Measurements from ENCODE around the gene C22orf39. TPM values are rescaled to one million over a fixed set of nuclear protein-coding genes. Genes with fewer than 3 reads are reported as not detected.

C22orf39 gene
- total RNA-seq, 4 donors from 2014 or later: 26.6 to 50.7 (median 39.4) TPM

GRCh38 chr22:19455033-19455432, 7.5 kb upstream of the C22orf39 start:
- in situ Hi-C loops (cut with MboI; ENCODE audit: low pct_ligation_motif_present in 1 of 4, low pct_unique_long_range_greater_than_20kb in 1 of 4, low sequenced_read_pairs in 3 of 4): no loop called here
- WGBS, 2 donors (ENCODE audit: low coverage in 1 of 2): 94% methylated on average over 2 of the region's 2 CpGs; no CpG with 5 or more reads in 1 of the 2 donors
- H3K27me3 ChIP-seq: no peaks in the 10 kb centered on the region
- DNase-seq: no peak
- peaks cover 0 to 43% (median 13%) of the 10 kb centered on the region in 4 donors for H3K36me3 ChIP-seq
- no peak for TF ChIP-seq POLR2A (IDR thresholded peaks at IDR 0.05)
- no peak for TF ChIP-seq POLR2AphosphoS5 (IDR thresholded peaks at IDR 0.05)
- no peak for TF ChIP-seq EP300 (IDR thresholded peaks at IDR 0.05; ENCODE audit: low read depth)
- no peak for TF ChIP-seq CTCF (IDR thresholded peaks at IDR 0.05)
- H3K9me3 ChIP-seq: no peaks in the 10 kb centered on the region
- intact Hi-C loops (cut with DNase I; ENCODE audit: low total_unique reads): no loop called here
- H3K4me3 ChIP-seq: no peak overlapping the region
- H3K4me1 ChIP-seq: no peaks in the 10 kb centered on the region
- H3K27ac ChIP-seq: no peak overlapping the region

- H3K4me3 ChIP-seq: no peak overlapping the region
- no peaks in the 10 kb centered on the region for H3K4me1 ChIP-seq
- H3K36me3 ChIP-seq: peaks cover 0 to 43% (median 13%) of the 10 kb centered on the region in 4 donors
- no peak for DNase-seq
- intact Hi-C loops (cut with DNase I; ENCODE audit: low total_unique reads) (no loop called here), in situ Hi-C loops (cut with MboI; ENCODE audit: low pct_ligation_motif_present in 1 of 4, low pct_unique_long_range_greater_than_20kb in 1 of 4, low sequenced_read_pairs in 3 of 4) (no loop called here)
- no peaks in the 10 kb centered on the region for H3K9me3 ChIP-seq
- H3K27me3 ChIP-seq: no peaks in the 10 kb centered on the region
- TF ChIP-seq CTCF (IDR thresholded peaks at IDR 0.05): no peak
- TF ChIP-seq EP300 (IDR thresholded peaks at IDR 0.05; ENCODE audit: low read depth): no peak
- TF ChIP-seq POLR2A (IDR thresholded peaks at IDR 0.05): no peak
- no peak for TF ChIP-seq POLR2AphosphoS5 (IDR thresholded peaks at IDR 0.05)
- 68 to 82% methylated on average over 3 to 6 of the region's 6 CpGs for WGBS, 2 donors (ENCODE audit: low coverage in 1 of 2)
- no peak overlapping the region for H3K27ac ChIP-seq
These were observed 6.6 kb upstream of the C22orf39 start for GRCh38 chr22:19454156-19454555.

GRCh38 chr22:19453718-19454117, 6.2 kb upstream of the C22orf39 start:
- no peak for TF ChIP-seq POLR2A (IDR thresholded peaks at IDR 0.05)
- no peak for TF ChIP-seq POLR2AphosphoS5 (IDR thresholded peaks at IDR 0.05)
- TF ChIP-seq CTCF (IDR thresholded peaks at IDR 0.05): no peak
- no peak for TF ChIP-seq EP300 (IDR thresholded peaks at IDR 0.05; ENCODE audit: low read depth)
- no peak overlapping the region for H3K27ac ChIP-seq
- intact Hi-C loops (cut with DNase I; ENCODE audit: low total_unique reads) (no loop called here), in situ Hi-C loops (cut with MboI; ENCODE audit: low pct_ligation_motif_present in 1 of 4, low pct_unique_long_range_greater_than_20kb in 1 of 4, low sequenced_read_pairs in 3 of 4) (no loop called here)
- H3K36me3 ChIP-seq: peaks cover 0 to 43% (median 13%) of the 10 kb centered on the region in 4 donors
- H3K9me3 ChIP-seq: no peaks in the 10 kb centered on the region
- H3K4me1 ChIP-seq: peaks cover 0 to 3% (median under 1%) of the 10 kb centered on the region in 4 donors
- no peak overlapping the region for H3K4me3 ChIP-seq
- H3K27me3 ChIP-seq: no peaks in the 10 kb centered on the region
- 93% methylated on average over 5 of the region's 5 CpGs; no CpG with 5 or more reads in 1 of the 2 donors for WGBS, 2 donors (ENCODE audit: low coverage in 1 of 2)
- DNase-seq: no peak

- Histone ChIP-seq H3K4me1 (peaks cover 7 to 13% (median 11%) of the 10 kb centered on the region in 4 donors), H3K27me3 (no peaks in the 10 kb centered on the region), H3K9me3 (no peaks in the 10 kb centered on the region), H3K27ac (no peak overlapping the region), H3K4me3 (no peak overlapping the region), H3K36me3 (peaks cover 0 to 38% (median 12%) of the 10 kb centered on the region in 4 donors)
- no peak for TF ChIP-seq CTCF (IDR thresholded peaks at IDR 0.05)
- no peak for TF ChIP-seq EP300 (IDR thresholded peaks at IDR 0.05; ENCODE audit: low read depth)
- no peak for TF ChIP-seq POLR2AphosphoS5 (IDR thresholded peaks at IDR 0.05)
- no peak for TF ChIP-seq POLR2A (IDR thresholded peaks at IDR 0.05)
- intact Hi-C loops (cut with DNase I; ENCODE audit: low total_unique reads): no loop called here
- 99 to 100% methylated on average over 4 of the region's 4 CpGs for WGBS, 2 donors (ENCODE audit: low coverage in 1 of 2)
- DNase-seq: no peak
- in situ Hi-C loops (cut with MboI; ENCODE audit: low pct_ligation_motif_present in 1 of 4, low pct_unique_long_range_greater_than_20kb in 1 of 4, low sequenced_read_pairs in 3 of 4): no loop called here
These were observed 4.1 kb upstream of the C22orf39 start for GRCh38 chr22:19451570-19451969.
